Activated naive CD4-positive, alpha-beta T cell treated with anti-CD3 and anti-CD28 coated beads for 36 hours (primary cell): ENCODE data around the gene MEPCE. TPM values are rescaled to one million over a fixed set of nuclear protein-coding genes. Genes with fewer than 3 reads are reported as not detected.

Source experiments
- CTCF ChIA-PET: fragments of 350-600 bp; sonication (Branson Sonifier 250); formaldehyde crosslinking; loops from one replicate; lab custom pipeline; 2021; ENCODE audit warnings: antibody characterized with exemption; lab: Charles Lee
- DNase-seq: peaks from one replicate; pipeline ENCODE4 v3.0.0-alpha.2; 2020
- H3K27ac Mint-ChIP-seq: one replicate; pipeline ENCODE4 v1.8.0; 2021; ENCODE audit warnings: mild to moderate bottlenecking, mixed read lengths
- H3K27me3 Mint-ChIP-seq: one replicate; pipeline ENCODE4 v1.8.0; 2021; ENCODE audit warnings: low read depth, mixed read lengths
- H3K36me3 Mint-ChIP-seq: one replicate; pipeline ENCODE4 v1.8.0; 2021; ENCODE audit warnings: low read depth, mixed read lengths
- H3K4me1 Mint-ChIP-seq: one replicate; pipeline ENCODE4 v1.8.0; 2021; ENCODE audit warnings: low read depth, mixed read lengths
- H3K4me3 Mint-ChIP-seq: one replicate; pipeline ENCODE4 v1.8.0; 2021; ENCODE audit warnings: mild to moderate bottlenecking, moderate library complexity, mixed read lengths
- H3K9me3 Mint-ChIP-seq: one replicate; pipeline ENCODE4 v1.8.0; 2021; ENCODE audit warnings: mixed read lengths
- intact Hi-C: fragments of 100-400 bp; cut with micrococcal nuclease; formaldehyde crosslinking; loops from one replicate; pipeline ENCODE4 v1.15.1; 2023
- total RNA-seq, 2 experiments: library from RNA; stranded (reverse); gene quantifications; one replicate each; pipeline ENCODE4 v1.2.3, GENCODE V29; 2021

The MEPCE gene
- total RNA-seq, 2 experiments from 2014 or later: 39.3 to 39.7 TPM

GRCh38 chr7:100469227-100470044, 39.8 kb downstream of the MEPCE start:
- CTCF ChIA-PET: interaction anchor here (0.5 to 3.7 kb wide), 35 partner anchors 9 to 667 kb away, joined by 3 to 45 read pairs (median 3); partner anchors contain the start of genes AGFG2, FBXO24, POP7 and PPP1R35
- peak overlapping the region; percentile 13 for H3K27ac Mint-ChIP-seq
- H3K36me3 Mint-ChIP-seq: peaks cover 6% of the 10 kb centered on the region
- no peaks in the 10 kb centered on the region for H3K9me3 Mint-ChIP-seq
- DNase-seq: peak; percentile 88
- intact Hi-C loops: loop anchor here (1.0 kb wide), 4 partner anchors 10 to 119 kb away; partner anchors contain the start of genes NYAP1 and TSC22D4
- no peak overlapping the region for H3K4me3 Mint-ChIP-seq
- peaks cover 29% of the 10 kb centered on the region for H3K4me1 Mint-ChIP-seq
- no peaks in the 10 kb centered on the region for H3K27me3 Mint-ChIP-seq

GRCh38 chr7:100471021-100471420, 41.4 kb downstream of the MEPCE start:
- no peak overlapping the region for H3K27ac Mint-ChIP-seq
- H3K4me1 Mint-ChIP-seq: peaks cover 45% of the 10 kb centered on the region
- H3K4me3 Mint-ChIP-seq: no peak overlapping the region
- no peaks in the 10 kb centered on the region for H3K9me3 Mint-ChIP-seq
- intact Hi-C loops: no loop called here
- DNase-seq: no peak
- H3K36me3 Mint-ChIP-seq: peaks cover 12% of the 10 kb centered on the region
- H3K27me3 Mint-ChIP-seq: no peaks in the 10 kb centered on the region
- CTCF ChIA-PET: interaction anchor here (0.5 to 3.7 kb wide), 6 partner anchors 10 to 181 kb away, joined by 3 to 45 read pairs (median 4); partner anchors contain the start of gene TSC22D4

- CTCF ChIA-PET: interaction anchor here (3.3 kb wide), 1 partner anchor 87 kb away, joined by 11 read pairs; no protein-coding TSS in a partner anchor
- intact Hi-C loops: no loop called here
- no peak for DNase-seq
- no peaks in the 10 kb centered on the region for H3K27me3 Mint-ChIP-seq
- H3K36me3 Mint-ChIP-seq: peaks cover 12% of the 10 kb centered on the region
- no peak overlapping the region for H3K4me3 Mint-ChIP-seq
- no peaks in the 10 kb centered on the region for H3K9me3 Mint-ChIP-seq
- peak overlapping the region; percentile 84 for H3K27ac Mint-ChIP-seq
- H3K4me1 Mint-ChIP-seq: peaks cover 56% of the 10 kb centered on the region
These were observed 42.7 kb downstream of the MEPCE start for GRCh38 chr7:100472121-100472851.

- H3K9me3 Mint-ChIP-seq: no peaks in the 10 kb centered on the region
- H3K36me3 Mint-ChIP-seq: peaks cover 12% of the 10 kb centered on the region
- peak overlapping the region; percentile 84 for H3K27ac Mint-ChIP-seq
- H3K27me3 Mint-ChIP-seq: no peaks in the 10 kb centered on the region
- peaks cover 56% of the 10 kb centered on the region for H3K4me1 Mint-ChIP-seq
- intact Hi-C loops: no loop called here
- CTCF ChIA-PET: interaction anchor here (0.6 to 3.3 kb wide), 4 partner anchors 26 to 87 kb away, joined by 3 to 11 read pairs (median 4); no protein-coding TSS in a partner anchor
- DNase-seq: peak; percentile 51
- no peak overlapping the region for H3K4me3 Mint-ChIP-seq
These were observed 43.3 kb downstream of the MEPCE start for GRCh38 chr7:100472854-100473499.

- peak; percentile 26 for DNase-seq
- Mint-ChIP-seq H3K27ac (peak overlapping the region; percentile 89), H3K36me3 (peaks cover 12% of the 10 kb centered on the region), H3K4me3 (peak overlapping the region; percentile 98), H3K27me3 (no peaks in the 10 kb centered on the region), H3K9me3 (no peaks in the 10 kb centered on the region), H3K4me1 (peaks cover 52% of the 10 kb centered on the region)
- intact Hi-C loops: loop anchor here (5.0 kb wide), 3 partner anchors 202 to 232 kb away; partner anchors contain the start of genes GIGYF1 and POP7
- CTCF ChIA-PET: interaction anchor here (0.6 to 3.3 kb wide), 9 partner anchors 10 to 374 kb away, joined by 3 to 11 read pairs (median 3); partner anchors contain the start of genes AP4M1 and POP7
These were observed 45.9 kb downstream of the MEPCE start for GRCh38 chr7:100475549-100475948.

- no peaks in the 10 kb centered on the region for H3K9me3 Mint-ChIP-seq
- intact Hi-C loops: loop anchor here (5.0 kb wide), 3 partner anchors 201 to 231 kb away; partner anchors contain the start of genes GIGYF1 and POP7
- peak overlapping the region; percentile 98 for H3K4me3 Mint-ChIP-seq
- no peaks in the 10 kb centered on the region for H3K27me3 Mint-ChIP-seq
- H3K36me3 Mint-ChIP-seq: peaks cover 12% of the 10 kb centered on the region
- H3K27ac Mint-ChIP-seq: peak overlapping the region; percentile 89
- H3K4me1 Mint-ChIP-seq: peaks cover 52% of the 10 kb centered on the region
- CTCF ChIA-PET: interaction anchor here (0.8 to 2.1 kb wide), 7 partner anchors 11 to 215 kb away, joined by 3 to 17 read pairs (median 5); no protein-coding TSS in a partner anchor
- no peak for DNase-seq
These were observed 46.6 kb downstream of the MEPCE start for GRCh38 chr7:100476101-100476780.

- no peaks in the 10 kb centered on the region for H3K27me3 Mint-ChIP-seq
- DNase-seq: peak; percentile 78
- peaks cover 50% of the 10 kb centered on the region for H3K4me1 Mint-ChIP-seq
- H3K27ac Mint-ChIP-seq: peak overlapping the region; percentile 62
- CTCF ChIA-PET: interaction anchor here (0.7 to 2.1 kb wide), 6 partner anchors 9 to 136 kb away, joined by 3 to 17 read pairs (median 4); no protein-coding TSS in a partner anchor
- intact Hi-C loops: loop anchor here (5.0 kb wide), 3 partner anchors 200 to 230 kb away; partner anchors contain the start of genes GIGYF1 and POP7
- H3K9me3 Mint-ChIP-seq: no peaks in the 10 kb centered on the region
- H3K36me3 Mint-ChIP-seq: peaks cover 12% of the 10 kb centered on the region
- peak overlapping the region; percentile 98 for H3K4me3 Mint-ChIP-seq
These were observed 47.6 kb downstream of the MEPCE start for GRCh38 chr7:100476903-100477870.

- CTCF ChIA-PET: interaction anchor here (0.7 to 5.4 kb wide), 6 partner anchors 8 to 136 kb away, joined by 3 to 45 read pairs (median 4); no protein-coding TSS in a partner anchor
These were observed 48.2 kb downstream of the MEPCE start for GRCh38 chr7:100477871-100478267.

GRCh38 chr7:100478958-100479660, 49.5 kb downstream of the MEPCE start, which contains the start of gene TSC22D4:
Gene TSC22D4, minus strand, starts transcription at chr7:100479214. Its CDS starts 1,176 bp downstream, at chr7:100478038.
- peak within 1 kb of the TSS; percentile 92 for H3K27ac Mint-ChIP-seq
- H3K36me3 Mint-ChIP-seq: peaks cover 10% of the 10 kb centered on the region
- H3K4me3 Mint-ChIP-seq: peak within 1 kb of the TSS; percentile 98
- intact Hi-C loops: loop anchor here (1.0 to 5.0 kb wide), 10 partner anchors 10 to 374 kb away; partner anchors contain the start of genes FBXO24, GIGYF1, LRCH4 and MEPCE
- H3K9me3 Mint-ChIP-seq: no peaks in the 10 kb centered on the region
- DNase-seq: peak; percentile 93
- CTCF ChIA-PET: interaction anchor here (0.6 to 5.4 kb wide), 6 partner anchors 9 to 213 kb away, joined by 3 to 45 read pairs (median 6); partner anchors contain the start of gene PPP1R35
- no peaks in the 10 kb centered on the region for H3K27me3 Mint-ChIP-seq
- H3K4me1 Mint-ChIP-seq: peaks cover 42% of the 10 kb centered on the region

More at GRCh38 chr7:100477871-100478267, 48.2 kb downstream of the MEPCE start:
- no peak for DNase-seq
- peak overlapping the region; percentile 92 for H3K27ac Mint-ChIP-seq
- intact Hi-C loops: loop anchor here (2.0 to 5.0 kb wide), 6 partner anchors 49 to 375 kb away; partner anchors contain the start of genes GIGYF1, MEPCE, POP7 and SLC12A9
- H3K4me3 Mint-ChIP-seq: peak overlapping the region; percentile 98
- H3K4me1 Mint-ChIP-seq: peaks cover 54% of the 10 kb centered on the region
- H3K36me3 Mint-ChIP-seq: peaks cover 12% of the 10 kb centered on the region
- H3K9me3 Mint-ChIP-seq: no peaks in the 10 kb centered on the region
- no peaks in the 10 kb centered on the region for H3K27me3 Mint-ChIP-seq
